Neuron (in vitro differentiated cells): ENCODE data around the gene LNP1.
"Not testable (repeated sequence)": the region's sequence is repeated elsewhere in the genome, so short reads cannot be mapped to it uniquely, and the experiment has no call there.

Source experiments
- H2AFZ ChIP-seq: one replicate; pipeline ENCODE4 v1.6.1; 2013; ENCODE audit warnings: low read depth, mild to moderate bottlenecking, inconsistent platforms, low read length, moderate library complexity
- H3K27me3 ChIP-seq: one replicate; pipeline ENCODE4 v1.6.1; 2013; ENCODE audit warnings: low read length; ENCODE audit not compliant: insufficient read depth
- H3K36me3 ChIP-seq: one replicate; pipeline ENCODE4 v1.6.1; 2013; ENCODE audit warnings: low read length; ENCODE audit not compliant: insufficient read depth
- H3K4me1 ChIP-seq: one replicate; pipeline ENCODE4 v1.6.1; 2013; ENCODE audit warnings: low read length; ENCODE audit not compliant: insufficient read depth
- H3K4me3 ChIP-seq: 2 replicates; pipeline ENCODE4 v1.5.1; 2013; ENCODE audit warnings: mild to moderate bottlenecking, low read length, moderate library complexity
- H3K9me3 ChIP-seq: one replicate; pipeline ENCODE4 v1.6.1; 2013; ENCODE audit warnings: low read length

The LNP1 gene, protein sequence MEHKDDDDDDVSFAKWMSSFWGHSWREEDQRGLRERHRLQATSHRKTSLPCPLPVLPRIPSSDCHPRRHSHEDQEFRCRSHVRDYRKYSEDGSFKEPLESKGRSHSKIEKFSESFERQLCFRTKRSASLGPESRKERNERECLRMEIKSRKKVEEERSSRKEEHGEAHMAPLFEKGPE

GRCh38 chr3:100400780-100401673 is at the start of gene LNP1, which contains the start of gene TOMM70:
TSS of gene LNP1 (plus strand) at chr3:100401539. CDS start at chr3:100429730, 28,191 bp downstream.
TSS of gene TOMM70 (minus strand) at chr3:100401089. CDS start at chr3:100400949, 140 bp downstream.
- no peaks in the 10 kb centered on the region for H3K27me3 ChIP-seq
- peaks cover 14% of the 10 kb centered on the region for H3K4me1 ChIP-seq
- no peaks in the 10 kb centered on the region for H3K9me3 ChIP-seq
- H3K4me3 ChIP-seq: peak within 1 kb of the TSS; percentile 76
- H2AFZ ChIP-seq: peak within 1 kb of the TSS; percentile 40
- H3K36me3 ChIP-seq: no peaks in the 10 kb centered on the region

DNA sequence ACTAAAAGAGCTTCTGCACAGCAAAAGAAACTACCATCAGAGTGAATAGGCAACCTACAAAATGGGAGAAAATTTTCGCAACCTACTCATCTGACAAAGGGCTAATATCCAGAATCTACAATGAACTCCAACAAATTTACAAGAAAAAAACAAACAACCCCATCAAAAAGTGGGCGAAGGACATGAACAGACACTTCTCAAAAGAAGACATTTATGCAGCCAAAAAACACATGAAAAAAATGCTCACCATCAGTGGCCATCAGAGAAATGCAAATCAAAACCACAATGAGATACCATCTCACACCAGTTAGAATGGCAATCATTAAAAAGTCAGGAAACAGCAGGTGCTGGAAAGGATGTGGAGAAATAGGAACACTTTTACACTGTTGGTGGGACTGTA is 49.6 kb upstream of the LNP1 start:
- peaks cover 48% of the 10 kb centered on the region for H3K36me3 ChIP-seq
- H2AFZ ChIP-seq, H3K4me3 ChIP-seq, H3K27me3 ChIP-seq, H3K9me3 ChIP-seq, H3K4me1 ChIP-seq: not testable (repeated sequence)

DNA sequence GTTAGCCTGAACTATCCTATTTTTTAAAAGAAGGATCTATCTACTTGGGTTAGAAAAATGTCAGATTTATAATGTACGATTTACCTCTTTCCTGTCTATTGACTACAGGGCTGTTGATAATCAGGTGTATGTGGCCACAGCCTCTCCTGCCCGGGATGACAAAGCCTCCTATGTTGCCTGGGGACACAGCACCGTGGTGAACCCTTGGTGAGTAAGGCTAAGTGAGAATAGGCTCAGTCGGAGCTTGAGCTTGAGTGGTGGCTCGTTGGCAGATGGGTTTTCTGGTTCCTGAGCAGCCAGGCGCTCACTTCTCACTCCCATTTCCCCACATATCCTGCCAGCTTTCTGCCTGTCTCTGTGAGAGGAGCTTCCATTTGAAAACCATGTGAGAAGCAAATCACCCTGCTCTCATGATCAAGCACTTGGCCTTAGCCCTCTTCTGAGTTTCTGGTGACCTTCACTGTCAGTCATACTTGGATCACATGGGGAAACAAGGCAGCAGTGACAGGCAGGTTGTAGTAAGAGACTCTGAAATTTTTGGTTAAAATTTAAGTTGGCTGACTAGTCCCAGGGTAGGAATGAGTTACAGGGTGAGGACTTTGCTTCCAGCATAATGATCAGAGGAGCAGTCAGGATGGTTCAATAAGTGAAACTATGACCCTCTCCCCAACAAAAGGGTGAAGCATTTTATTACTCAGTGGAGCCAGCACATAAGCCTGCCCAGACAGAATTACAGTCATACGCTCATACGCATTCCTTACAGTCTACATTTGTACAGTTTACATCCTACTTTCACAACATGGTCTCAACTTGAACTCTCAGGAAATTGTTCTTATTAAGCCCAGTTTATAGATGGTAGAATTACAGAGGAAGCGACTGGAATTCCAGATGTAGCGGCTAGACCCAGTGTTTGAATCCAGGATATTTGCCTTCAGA is 48.8 kb upstream of the LNP1 start:
- H3K4me3 ChIP-seq: no peak overlapping the region
- H3K4me1 ChIP-seq: no peaks in the 10 kb centered on the region
- peaks cover 50% of the 10 kb centered on the region for H3K36me3 ChIP-seq
- H2AFZ ChIP-seq: no peak overlapping the region
- peaks cover 4% of the 10 kb centered on the region for H3K9me3 ChIP-seq
- H3K27me3 ChIP-seq: no peaks in the 10 kb centered on the region

GRCh38 chr3:100354850-100355249 is 46.5 kb upstream of the LNP1 start:
- peaks cover 4% of the 10 kb centered on the region for H3K9me3 ChIP-seq
- H3K36me3 ChIP-seq: peaks cover 49% of the 10 kb centered on the region
- no peaks in the 10 kb centered on the region for H3K4me1 ChIP-seq
- H2AFZ ChIP-seq: no peak overlapping the region
- no peaks in the 10 kb centered on the region for H3K27me3 ChIP-seq
- no peak overlapping the region for H3K4me3 ChIP-seq

DNA sequence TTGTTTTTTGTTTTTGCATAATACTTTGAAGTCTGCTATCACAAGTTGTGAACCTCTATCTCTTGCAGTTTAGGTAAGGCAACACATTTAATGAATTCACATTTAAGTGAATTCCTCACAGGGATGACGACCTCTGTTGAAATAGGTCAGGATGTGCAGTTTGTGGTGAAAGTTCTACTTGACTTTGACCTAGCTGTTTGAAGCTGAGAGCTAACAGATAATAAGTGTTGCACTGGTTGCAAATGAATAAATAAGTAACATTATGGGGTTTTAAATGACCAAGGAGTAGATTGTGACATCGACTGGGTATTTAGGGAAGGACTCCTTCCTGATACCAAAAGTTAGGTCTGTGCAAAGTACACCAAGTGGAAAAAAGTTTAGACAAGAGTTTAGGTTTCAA is 42.9 kb upstream of the LNP1 start:
- peaks cover 45% of the 10 kb centered on the region for H3K36me3 ChIP-seq
- H3K9me3 ChIP-seq: peaks cover 8% of the 10 kb centered on the region

DNA sequence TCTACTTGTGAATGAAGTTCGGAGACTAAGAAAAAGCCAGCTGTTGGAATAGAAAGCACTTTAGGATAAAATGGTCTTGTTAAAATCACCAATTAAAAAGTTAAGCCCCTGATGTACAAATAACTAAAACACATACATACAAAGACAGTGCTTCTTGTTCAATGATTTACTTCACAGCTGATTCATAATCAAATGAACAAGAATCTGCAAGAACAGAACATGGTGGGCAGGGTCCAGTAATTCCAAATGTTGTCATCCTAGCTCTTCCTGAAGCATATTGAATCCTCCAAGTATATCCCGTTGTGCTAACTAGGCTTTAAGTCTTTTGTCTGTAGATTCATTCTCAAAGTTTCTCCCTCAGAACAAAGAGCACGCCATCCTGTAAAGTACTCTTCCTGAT is 42.3 kb upstream of the LNP1 start:
- no peaks in the 10 kb centered on the region for H3K4me1 ChIP-seq
- H3K9me3 ChIP-seq: peaks cover 8% of the 10 kb centered on the region
- H3K27me3 ChIP-seq: no peaks in the 10 kb centered on the region
- no peak overlapping the region for H3K4me3 ChIP-seq
- no peak overlapping the region for H2AFZ ChIP-seq
- H3K36me3 ChIP-seq: peaks cover 44% of the 10 kb centered on the region

More for the DNA sequence above, 42.9 kb upstream of the LNP1 start:
- Histone ChIP-seq H3K4me1 (no peaks in the 10 kb centered on the region), H3K27me3 (no peaks in the 10 kb centered on the region), H3K4me3 (no peak overlapping the region), H2AFZ (no peak overlapping the region)

DNA sequence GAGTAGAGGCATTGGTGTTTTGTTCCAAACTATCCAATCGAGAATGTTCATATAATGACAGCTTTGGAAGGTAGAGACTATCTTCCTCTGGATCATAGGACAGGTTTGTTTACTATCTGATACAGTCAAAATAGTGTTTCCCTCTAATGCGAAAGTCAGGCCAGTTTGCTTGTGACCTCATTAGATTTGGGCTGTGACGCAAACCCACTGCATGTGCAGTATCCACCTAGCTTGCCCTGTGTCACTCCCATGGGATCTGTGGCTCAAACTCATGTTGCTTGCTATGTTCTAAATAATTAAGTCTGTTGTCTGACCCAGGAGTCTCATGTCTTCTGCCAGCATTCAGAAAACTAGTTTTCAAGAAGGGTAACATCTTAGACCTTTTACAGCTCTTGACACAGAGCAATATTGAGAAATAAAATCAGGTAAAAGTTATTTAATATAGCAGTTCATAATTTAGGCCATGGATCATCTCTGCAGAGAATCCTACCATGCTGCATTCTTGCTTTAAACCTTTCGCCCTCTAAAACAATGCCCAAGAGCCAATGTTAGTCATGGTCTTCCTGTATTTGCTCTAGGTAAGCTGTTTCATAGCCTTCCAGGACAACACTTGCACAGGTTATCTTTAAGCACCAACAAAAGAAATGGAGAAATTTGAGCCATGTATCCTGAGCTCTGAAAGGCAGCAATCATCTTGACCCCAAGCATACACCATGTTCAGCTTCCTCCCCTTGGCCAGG is 40.4 kb upstream of the LNP1 start:
- no peak overlapping the region for H2AFZ ChIP-seq
- H3K36me3 ChIP-seq: peaks cover 49% of the 10 kb centered on the region
- H3K4me3 ChIP-seq: no peak overlapping the region
- H3K27me3 ChIP-seq: no peaks in the 10 kb centered on the region
- peaks cover 8% of the 10 kb centered on the region for H3K9me3 ChIP-seq
- no peaks in the 10 kb centered on the region for H3K4me1 ChIP-seq

DNA sequence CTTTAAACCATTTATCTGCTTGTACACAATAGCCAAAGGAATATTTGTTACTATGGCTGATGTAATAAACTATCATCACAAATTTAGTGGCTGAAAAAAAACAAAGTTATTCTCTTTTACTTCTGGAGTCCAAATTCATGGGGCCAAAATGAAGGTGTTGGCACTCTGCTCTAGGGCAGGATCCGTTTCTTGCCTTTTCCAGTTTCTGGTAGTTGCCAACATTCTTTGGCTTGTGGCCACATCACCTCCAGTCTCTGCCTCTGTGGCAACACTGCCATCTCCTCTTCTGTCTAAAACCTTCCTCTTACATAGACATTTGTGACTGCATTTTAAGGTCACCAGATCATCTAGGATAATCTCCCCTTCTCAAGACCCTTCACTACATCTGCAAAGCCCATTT is 39.4 kb upstream of the LNP1 start:
- Histone ChIP-seq H3K9me3 (peaks cover 8% of the 10 kb centered on the region), H3K36me3 (peaks cover 49% of the 10 kb centered on the region), H2AFZ (no peak overlapping the region), H3K4me3 (no peak overlapping the region), H3K27me3 (no peaks in the 10 kb centered on the region), H3K4me1 (no peaks in the 10 kb centered on the region)

DNA sequence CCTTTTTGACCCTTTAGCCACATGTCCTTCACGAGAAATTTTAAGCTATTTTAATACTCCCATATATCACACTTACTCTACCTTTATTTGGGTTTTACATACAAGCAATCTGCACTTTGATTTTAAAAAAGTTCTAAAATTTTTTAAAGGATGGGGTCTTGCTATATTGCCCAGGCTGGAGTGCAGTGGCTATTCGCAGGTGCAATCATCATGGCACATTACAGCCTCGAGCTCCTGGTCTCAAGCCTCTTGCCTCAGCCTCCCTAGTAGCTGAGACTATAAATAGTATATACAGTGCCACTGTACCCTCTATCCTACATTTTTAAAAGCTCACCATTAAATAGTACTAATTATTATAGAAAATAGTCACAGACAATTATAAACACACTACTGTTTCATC is 36.9 kb upstream of the LNP1 start:
- Histone ChIP-seq H3K36me3 (peaks cover 59% of the 10 kb centered on the region), H3K9me3 (peaks cover 8% of the 10 kb centered on the region), H3K27me3 (no peaks in the 10 kb centered on the region), H3K4me1 (no peaks in the 10 kb centered on the region), H3K4me3 (no peak overlapping the region), H2AFZ (no peak overlapping the region)

DNA sequence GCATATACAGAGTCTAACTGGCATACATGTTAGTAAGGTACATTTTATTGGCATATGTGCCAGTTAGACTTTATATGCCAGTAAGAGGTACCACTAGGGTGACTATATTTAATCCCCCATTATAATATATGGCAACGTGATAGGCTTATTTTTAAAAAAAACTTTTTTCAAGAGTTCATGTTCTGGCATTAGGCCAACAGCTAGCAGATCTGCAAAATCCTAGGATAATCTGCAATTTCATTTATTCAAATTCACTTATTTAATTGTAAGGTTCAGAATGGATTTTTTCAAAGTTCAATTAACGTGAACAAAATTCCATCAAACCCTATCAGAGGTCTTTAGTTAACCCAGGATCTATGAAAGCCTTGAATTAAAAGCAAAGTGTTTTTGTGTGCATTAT is 34.9 kb upstream of the LNP1 start:
- H3K36me3 ChIP-seq: peaks cover 62% of the 10 kb centered on the region
- no peaks in the 10 kb centered on the region for H3K4me1 ChIP-seq
- peaks cover 6% of the 10 kb centered on the region for H3K9me3 ChIP-seq
- no peaks in the 10 kb centered on the region for H3K27me3 ChIP-seq
- no peak overlapping the region for H2AFZ ChIP-seq
- no peak overlapping the region for H3K4me3 ChIP-seq

- no peaks in the 10 kb centered on the region for H3K4me1 ChIP-seq
- no peaks in the 10 kb centered on the region for H3K9me3 ChIP-seq
- H3K4me3 ChIP-seq: no peak overlapping the region
- H2AFZ ChIP-seq: no peak overlapping the region
- H3K27me3 ChIP-seq: no peaks in the 10 kb centered on the region
- H3K36me3 ChIP-seq: peaks cover 60% of the 10 kb centered on the region
These were observed 32.9 kb upstream of the LNP1 start for GRCh38 chr3:100368441-100368840.

DNA sequence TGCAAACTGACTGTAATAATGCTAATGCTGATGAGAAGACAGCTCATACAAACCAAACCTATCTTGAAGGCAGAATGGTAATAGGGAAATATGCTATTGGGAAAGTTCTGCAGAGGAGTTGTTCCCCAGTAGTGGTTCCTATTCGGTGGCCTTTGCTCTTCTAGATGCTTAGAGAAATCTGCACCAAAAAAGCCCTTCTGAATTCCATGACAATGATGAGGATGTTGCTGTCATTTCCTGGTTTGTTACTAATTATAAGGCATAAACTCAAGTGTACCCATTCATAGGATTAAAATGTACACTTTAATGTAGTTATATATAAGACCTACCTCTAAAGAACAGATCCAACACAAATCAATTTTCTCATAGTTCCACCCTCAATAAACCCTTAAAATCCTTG is 30.6 kb upstream of the LNP1 start:
- Histone ChIP-seq H3K4me1 (no peaks in the 10 kb centered on the region), H3K9me3 (no peaks in the 10 kb centered on the region), H3K4me3 (no peak overlapping the region), H3K27me3 (no peaks in the 10 kb centered on the region), H3K36me3 (peaks cover 55% of the 10 kb centered on the region), H2AFZ (no peak overlapping the region)
